ENCODE results near the gene MARS1. TPM values are rescaled to one million over a fixed set of nuclear protein-coding genes. Genes with fewer than 3 reads are reported as not detected.
A peak's percentile ranks its signal among the peaks of the same experiment; 100 is the strongest.

Gene MARS1
- total and polyA plus RNA-seq, 2 donors from 2014 or later: 62.8 to 158 TPM

GRCh38 chr12:57488402-57489156 is 711 bp downstream of the MARS1 start:
- H3K9me3 ChIP-seq (ENCODE audit: control insufficient read depth in 2 of 3, insufficient read depth in 1 of 3, low read length in 3 of 3): no peaks in the 10 kb centered on the region
- H3K27me3 ChIP-seq (ENCODE audit: control insufficient read depth, insufficient read depth, low read length): no peaks in the 10 kb centered on the region
- DNase-seq (no peak), FAIRE-seq (no peak)
- TF ChIP-seq CTCF (IDR thresholded peaks at IDR 0.05; ENCODE audit: borderline replicate concordance, extremely low read depth, insufficient read depth): no peak
- peak overlapping the region in 1 of 2 donors; percentile 77 for H3K27ac ChIP-seq (ENCODE audit: low read depth in 2 of 2, low read length in 2 of 2)
- intact Hi-C loops (cut with DNase I): no loop called here
- H3K4me3 ChIP-seq (ENCODE audit: low read length in 3 of 3): peak overlapping the region; percentile 90 to 99 (median 99)
- H3K36me3 ChIP-seq (ENCODE audit: control insufficient read depth in 2 of 3, insufficient read depth in 3 of 3, low read length in 3 of 3): peaks cover 8 to 27% (median 8%) of the 10 kb centered on the region in 3 donors
- peak overlapping the region; percentile 89 to 96 (median 90) for H3K9ac ChIP-seq (ENCODE audit: low read length in 3 of 3)
- H3K4me1 ChIP-seq (ENCODE audit: control insufficient read depth in 2 of 3, insufficient read depth in 2 of 3, low read depth in 1 of 3, low read length in 3 of 3): peaks cover 0 to 10% (median 0%) of the 10 kb centered on the region in 3 donors

- intact Hi-C loops (cut with DNase I): no loop called here
- no peaks in the 10 kb centered on the region for H3K9me3 ChIP-seq (ENCODE audit: control insufficient read depth in 2 of 3, insufficient read depth in 1 of 3, low read length in 3 of 3)
- no peak overlapping the region for H3K27ac ChIP-seq (ENCODE audit: low read depth in 2 of 2, low read length in 2 of 2)
Measured at GRCh38 chr12:57489157-57489641, 1.3 kb downstream of the MARS1 start.

GRCh38 chr12:57490126-57490525 is 2.3 kb downstream of the MARS1 start:
- Histone ChIP-seq H3K9me3 (ENCODE audit: control insufficient read depth in 2 of 3, insufficient read depth in 1 of 3, low read length in 3 of 3) (no peaks in the 10 kb centered on the region), H3K9ac (ENCODE audit: low read length in 3 of 3) (no peak overlapping the region), H3K27me3 (ENCODE audit: control insufficient read depth, insufficient read depth, low read length) (no peaks in the 10 kb centered on the region), H3K4me3 (ENCODE audit: low read length in 3 of 3) (no peak overlapping the region), H3K4me1 (ENCODE audit: control insufficient read depth in 2 of 3, insufficient read depth in 2 of 3, low read depth in 1 of 3, low read length in 3 of 3) (peaks cover 0 to 10% (median 0%) of the 10 kb centered on the region in 3 donors), H3K27ac (ENCODE audit: low read depth in 2 of 2, low read length in 2 of 2) (no peak overlapping the region), H3K36me3 (ENCODE audit: control insufficient read depth in 2 of 3, insufficient read depth in 3 of 3, low read length in 3 of 3) (peaks cover 8 to 27% (median 8%) of the 10 kb centered on the region in 3 donors)
- FAIRE-seq (no peak), DNase-seq (no peak)
- intact Hi-C loops (cut with DNase I): no loop called here
- no peak for TF ChIP-seq CTCF (IDR thresholded peaks at IDR 0.05; ENCODE audit: borderline replicate concordance, extremely low read depth, insufficient read depth)

More at GRCh38 chr12:57489157-57489641, 1.3 kb downstream of the MARS1 start:
- Histone ChIP-seq H3K4me1 (ENCODE audit: control insufficient read depth in 2 of 3, insufficient read depth in 2 of 3, low read depth in 1 of 3, low read length in 3 of 3) (peaks cover 0 to 10% (median 0%) of the 10 kb centered on the region in 3 donors), H3K36me3 (ENCODE audit: control insufficient read depth in 2 of 3, insufficient read depth in 3 of 3, low read length in 3 of 3) (peaks cover 8 to 27% (median 8%) of the 10 kb centered on the region in 3 donors), H3K4me3 (ENCODE audit: low read length in 3 of 3) (peak overlapping the region in 2 of 3 donors; percentile 90 to 99), H3K9ac (ENCODE audit: low read length in 3 of 3) (peak overlapping the region in 2 of 3 donors; percentile 13 to 90), H3K27me3 (ENCODE audit: control insufficient read depth, insufficient read depth, low read length) (no peaks in the 10 kb centered on the region)
- no peak for DNase-seq
- no peak for TF ChIP-seq CTCF (IDR thresholded peaks at IDR 0.05; ENCODE audit: borderline replicate concordance, extremely low read depth, insufficient read depth)
- FAIRE-seq: no peak

Data from kidney (tissue), 14 donors.